ENCODE measurements around the gene SMLR1. TPM values are rescaled to one million over a fixed set of nuclear protein-coding genes. Genes with fewer than 3 reads are reported as not detected.

Gene SMLR1
- total RNA-seq, 1 donor from 2014 or later = not detected

- DNase-seq = no peak
These were observed 1.3 kb upstream of the SMLR1 start for GRCh38 chr6:130825772-130826441.

DNA sequence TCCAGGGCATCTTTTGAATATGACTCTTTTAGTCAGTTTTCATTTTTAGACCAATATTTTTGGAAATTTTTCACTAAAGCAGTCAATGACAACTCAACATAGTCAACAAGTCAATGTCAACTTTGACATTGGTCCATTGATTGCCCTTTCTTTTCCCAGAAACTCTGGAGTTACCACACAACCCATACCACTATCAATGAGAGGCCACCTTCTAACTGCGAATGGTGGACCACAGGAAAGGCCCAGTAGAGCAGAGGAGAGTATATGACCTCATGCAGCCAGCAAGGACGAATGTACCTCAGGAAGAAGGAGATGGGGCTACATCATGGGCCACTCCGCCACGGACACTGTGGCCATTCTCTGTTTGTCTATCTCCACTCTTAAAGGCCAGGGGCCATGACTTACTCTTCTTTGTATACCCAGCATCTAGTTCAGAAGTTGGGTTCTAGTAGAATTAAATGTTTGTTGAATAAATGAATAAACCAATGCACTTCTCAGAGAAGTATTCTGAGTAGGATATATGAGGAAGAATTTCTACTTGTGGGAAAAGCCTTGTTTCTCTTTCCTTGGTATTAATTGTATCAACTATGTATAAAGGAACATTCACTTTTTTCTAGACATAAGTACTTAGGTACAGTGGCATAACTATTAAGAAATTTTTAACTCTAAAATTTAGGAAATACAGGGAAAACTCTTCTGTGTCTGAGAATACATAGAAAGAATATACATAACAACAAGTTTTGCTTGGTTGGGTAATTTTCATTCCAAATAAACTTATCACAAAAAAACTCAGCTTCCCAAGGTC lies 562 bp upstream of the SMLR1 start:
- no peak for DNase-seq

- no peak for DNase-seq
These were observed 2.2 kb downstream of the SMLR1 start for GRCh38 chr6:130829333-130829910.

DNA sequence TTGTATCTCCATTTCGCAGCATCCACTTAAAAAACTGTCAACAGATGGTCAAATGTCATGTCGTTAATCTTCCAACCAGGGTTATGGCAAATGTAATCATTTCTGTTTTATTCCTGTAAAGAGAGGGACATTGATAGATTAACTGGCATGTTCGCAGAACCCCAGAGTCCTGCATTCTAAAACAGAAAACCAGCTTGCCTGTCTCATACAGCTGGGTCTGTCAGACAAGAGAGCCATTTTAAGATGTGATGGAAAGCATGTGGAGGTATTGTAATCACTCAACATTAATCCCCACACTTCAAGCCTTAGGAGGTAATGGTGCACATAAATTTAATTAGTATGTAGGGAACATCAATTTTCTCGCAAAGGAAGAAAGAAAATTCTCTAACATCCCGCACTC lies 4.4 kb downstream of the SMLR1 start:
- no peak for DNase-seq

- DNase-seq = no peak
These were observed 6.4 kb downstream of the SMLR1 start for GRCh38 chr6:130833569-130833968.

DNA sequence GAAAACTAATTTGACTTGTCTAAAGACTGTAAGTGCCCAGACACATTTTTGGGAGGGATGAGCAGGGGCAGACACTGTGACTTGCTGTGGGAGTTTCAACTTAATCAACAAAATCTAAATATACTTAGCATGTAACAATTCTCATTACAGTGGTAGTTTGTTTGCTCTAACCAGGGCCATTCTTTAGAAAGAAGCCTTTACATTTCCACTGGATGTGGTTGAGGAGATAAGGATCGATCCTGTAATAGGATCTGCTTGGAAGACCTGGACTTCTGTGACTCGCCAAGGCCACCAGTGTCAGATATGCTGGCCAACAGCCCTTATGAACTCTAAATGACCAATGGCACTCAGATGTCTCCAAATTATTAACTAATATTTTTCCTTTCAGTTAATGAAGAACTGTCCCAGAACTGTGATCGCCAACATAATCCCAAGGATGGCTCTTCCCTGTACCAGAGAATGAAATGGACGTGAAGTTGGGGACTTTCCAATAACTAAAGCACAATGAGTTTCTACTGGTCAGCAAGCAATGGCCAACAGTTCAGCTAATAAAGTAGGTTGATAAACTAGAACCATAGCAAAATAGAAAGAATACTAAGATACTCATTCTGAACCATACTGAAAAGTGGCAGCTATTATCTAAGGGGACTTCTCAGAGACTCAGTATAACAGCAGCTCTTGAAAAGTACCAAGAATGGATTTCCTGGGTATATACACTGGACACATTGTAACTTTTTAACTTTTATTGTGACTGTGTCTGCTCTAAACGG lies 7.5 kb downstream of the SMLR1 start:
- DNase-seq = no peak

DNA sequence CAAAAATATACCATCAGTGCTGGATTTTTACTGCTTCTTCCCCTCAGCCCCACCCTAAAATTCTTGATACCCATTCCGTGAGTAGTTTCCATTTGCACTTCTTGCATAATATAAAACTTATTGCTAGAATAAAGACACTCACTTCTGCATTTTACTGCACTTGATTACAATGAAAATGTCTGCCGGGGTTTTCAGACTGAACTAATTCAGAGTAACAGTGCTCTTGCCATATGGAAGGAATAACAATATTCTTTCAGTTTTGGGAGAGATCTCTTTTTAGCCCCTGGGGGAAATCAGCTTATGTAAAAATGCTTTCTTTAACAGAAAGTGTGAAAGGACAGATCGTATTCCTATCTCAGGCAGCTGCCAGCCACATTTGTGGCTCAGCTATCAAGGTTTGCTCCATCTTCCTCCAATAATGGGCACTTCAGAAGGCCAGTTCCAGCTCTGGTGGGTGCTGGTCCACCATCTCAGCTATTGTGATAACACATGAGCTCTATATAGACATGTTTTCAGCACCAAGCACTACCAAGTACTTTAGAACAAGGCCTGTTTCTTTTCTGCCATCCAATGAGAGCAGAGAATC lies 8.9 kb downstream of the SMLR1 start:
- peak; percentile 71 for DNase-seq

DNA sequence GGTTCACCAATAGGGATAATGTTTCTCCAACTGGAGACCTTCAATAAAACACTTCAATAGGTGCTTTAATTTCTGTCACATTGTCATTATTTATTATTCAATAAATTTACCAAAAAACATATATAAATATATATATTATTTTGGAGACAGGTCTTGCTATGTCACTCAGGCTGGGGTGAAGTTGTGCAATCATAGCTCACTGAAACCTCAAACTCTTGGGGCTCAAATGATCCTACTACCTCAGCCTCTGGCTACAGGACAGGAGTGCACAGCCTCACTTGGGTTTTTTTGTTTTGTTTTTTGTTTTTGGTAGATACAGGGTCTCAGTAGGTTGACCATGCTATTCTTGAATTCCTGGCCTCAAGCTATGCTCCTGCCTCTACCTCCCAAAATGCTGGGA lies 9.9 kb downstream of the SMLR1 start:
- DNase-seq = no peak

- DNase-seq = peak; percentile 16
These were observed 11.1 kb downstream of the SMLR1 start for GRCh38 chr6:130838250-130838860.

DNA sequence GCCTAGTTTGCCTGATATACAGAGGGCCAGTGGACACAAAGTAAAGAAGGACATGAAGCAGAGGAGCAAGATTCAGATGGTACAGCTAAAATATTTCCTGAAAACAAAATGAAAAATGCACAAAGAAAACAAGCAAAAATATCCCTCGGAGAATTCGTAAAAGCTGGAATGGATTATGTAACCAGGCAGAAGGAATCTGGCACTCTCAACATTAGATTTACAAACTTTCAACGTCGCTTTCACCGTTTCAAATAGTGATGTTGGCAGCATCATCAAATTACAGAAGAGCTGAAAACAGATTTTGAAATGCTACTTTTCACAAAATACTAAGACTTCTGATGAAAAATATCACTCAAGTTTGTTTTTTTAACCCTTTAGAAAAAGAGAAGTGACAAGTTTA lies 11.7 kb downstream of the SMLR1 start:
- peak; percentile 36 for DNase-seq

DNA sequence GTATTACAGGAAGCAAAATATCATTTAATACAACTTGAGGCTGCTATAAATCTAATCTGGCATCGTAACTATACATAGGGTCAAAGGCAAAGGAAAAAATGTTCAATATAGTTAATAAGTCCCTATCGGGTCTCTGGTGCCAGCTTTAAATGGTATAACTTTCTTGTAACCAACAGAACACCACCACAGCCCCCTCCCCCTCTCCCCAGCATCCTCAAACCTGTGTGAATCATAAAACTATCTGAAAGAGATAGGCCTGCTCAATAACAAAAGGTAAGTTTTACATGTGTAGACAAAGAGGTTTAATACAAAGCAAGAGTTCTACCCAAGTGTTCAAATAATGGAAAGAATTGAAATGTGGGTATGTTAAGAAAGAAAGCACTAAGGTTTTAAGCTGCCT lies 12.2 kb downstream of the SMLR1 start:
- DNase-seq = no peak

GRCh38 chr6:130840050-130840449 lies 12.8 kb downstream of the SMLR1 start:
- DNase-seq = no peak

DNA sequence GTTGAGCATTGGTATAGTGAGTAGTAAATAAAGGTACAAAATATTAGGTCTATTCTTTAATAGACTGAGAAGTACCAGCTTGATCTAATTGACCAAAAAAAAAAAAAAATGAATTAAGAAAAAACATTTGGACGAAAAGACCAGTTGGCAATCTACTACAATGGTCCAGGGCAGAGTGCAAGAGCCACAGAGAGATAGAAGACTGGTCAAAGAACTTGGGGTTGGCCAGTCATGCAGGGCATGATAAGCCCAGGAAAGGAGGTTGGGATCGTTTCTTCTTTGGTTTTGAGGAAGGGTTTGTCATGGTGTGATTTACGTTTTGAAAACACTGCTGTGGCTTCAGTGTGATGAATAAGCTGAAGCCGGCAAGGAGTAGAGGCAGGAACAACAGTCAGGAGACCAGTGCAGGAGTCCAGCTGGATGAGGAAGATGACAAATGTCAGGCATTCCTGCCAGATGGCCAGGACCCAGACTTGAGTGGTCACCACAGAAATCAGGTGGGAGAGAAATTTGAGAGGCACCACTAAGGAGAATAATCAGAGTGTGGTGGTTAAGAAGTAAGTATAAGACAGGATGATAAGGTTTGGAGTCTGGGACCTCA lies 14.0 kb downstream of the SMLR1 start:
- no peak for DNase-seq

DNA sequence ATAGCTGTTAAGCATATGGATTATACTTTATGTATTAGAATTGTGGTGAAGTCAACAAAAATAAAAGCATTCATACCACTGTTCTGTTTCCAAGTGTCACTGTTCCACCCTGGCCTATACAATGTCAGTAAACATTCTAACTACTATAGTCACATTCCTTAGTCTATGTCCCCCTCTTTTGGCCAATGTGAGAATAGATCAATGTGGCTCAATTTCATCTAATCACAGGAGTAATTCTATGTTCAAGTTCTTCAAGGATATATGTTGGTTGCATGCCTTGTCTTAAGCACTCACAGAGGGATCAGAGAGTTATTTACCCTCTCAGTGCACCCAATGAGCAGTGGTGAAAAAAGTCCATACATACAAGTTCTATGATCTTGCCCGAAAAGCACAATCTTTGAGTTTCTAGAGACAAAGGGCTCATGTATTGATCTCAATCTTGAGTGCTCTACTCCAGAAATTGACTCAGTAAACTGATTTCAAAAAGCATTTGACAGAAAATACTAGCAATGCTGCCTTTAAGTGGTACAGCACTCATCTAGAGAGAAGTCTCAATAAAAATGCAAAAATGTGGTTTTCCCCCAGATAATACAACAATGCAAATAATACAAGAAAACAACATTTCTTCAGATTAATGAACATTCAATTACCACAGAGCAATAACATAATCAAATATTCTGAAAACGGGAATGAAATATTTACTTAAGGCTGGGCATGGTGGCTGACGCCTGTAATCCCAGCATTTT lies 16.5 kb downstream of the SMLR1 start:
- peak; percentile 66 for DNase-seq

DNA sequence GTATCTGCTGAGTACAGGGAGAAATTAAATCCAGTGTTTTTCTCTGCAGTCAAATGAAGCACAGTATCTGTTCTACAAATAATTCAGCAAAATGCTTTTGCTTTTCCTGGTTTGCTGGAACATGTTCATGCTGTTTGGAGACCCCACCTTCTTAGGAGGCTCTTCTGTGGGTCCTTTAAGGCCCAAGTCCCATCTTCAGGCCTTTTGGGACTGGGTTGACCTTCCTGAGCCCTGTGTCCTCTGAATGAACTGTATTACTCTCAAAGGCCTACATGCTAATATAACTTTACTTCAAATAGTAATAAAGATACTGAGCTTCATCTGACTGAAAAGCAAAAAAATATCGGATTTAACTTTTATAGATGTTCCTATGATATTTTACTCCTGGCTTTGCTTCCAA lies 19.3 kb downstream of the SMLR1 start:
- DNase-seq = no peak

DNA sequence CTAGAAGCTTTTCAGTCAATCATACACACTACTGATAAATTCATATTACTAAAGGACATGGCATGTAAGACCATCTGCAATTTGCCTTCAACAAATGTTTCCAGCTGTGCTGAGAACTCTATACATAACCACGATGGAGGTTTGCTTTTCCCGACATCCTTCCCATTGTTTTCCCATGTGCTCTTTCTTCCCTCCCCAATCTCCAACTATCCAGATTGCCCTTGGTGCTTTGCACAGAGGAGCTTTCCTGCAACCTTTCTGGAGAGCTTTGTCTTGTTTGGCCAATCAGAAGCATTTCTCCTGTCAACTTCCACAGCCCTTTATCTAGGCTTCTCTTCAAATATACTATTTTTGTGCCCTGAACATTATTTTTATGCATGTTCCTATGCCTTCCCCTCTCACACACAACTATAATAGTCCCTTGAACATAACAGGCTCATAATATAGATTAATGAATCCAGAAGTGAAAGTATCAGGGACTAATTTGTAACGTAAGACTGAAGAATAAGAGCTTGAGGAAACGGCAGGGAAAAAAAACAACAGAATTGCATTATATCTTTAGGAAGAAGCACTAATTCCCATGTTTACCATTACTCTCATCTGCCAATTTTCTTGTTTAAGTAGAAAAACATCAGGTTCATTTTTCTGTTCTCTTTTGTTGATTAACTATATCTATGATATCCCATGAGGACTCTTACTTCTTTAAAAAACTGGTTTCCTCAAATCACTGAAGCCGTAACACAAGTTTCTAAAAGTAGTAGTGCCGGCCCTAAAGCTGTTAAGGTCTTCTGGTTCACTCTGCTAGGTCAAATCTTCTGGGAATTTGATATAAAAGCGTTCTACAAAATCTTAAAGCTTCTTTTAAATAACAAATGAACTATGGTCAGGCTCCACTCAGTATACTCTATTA lies 20.1 kb downstream of the SMLR1 start:
- peak; percentile 26 for DNase-seq

DNA sequence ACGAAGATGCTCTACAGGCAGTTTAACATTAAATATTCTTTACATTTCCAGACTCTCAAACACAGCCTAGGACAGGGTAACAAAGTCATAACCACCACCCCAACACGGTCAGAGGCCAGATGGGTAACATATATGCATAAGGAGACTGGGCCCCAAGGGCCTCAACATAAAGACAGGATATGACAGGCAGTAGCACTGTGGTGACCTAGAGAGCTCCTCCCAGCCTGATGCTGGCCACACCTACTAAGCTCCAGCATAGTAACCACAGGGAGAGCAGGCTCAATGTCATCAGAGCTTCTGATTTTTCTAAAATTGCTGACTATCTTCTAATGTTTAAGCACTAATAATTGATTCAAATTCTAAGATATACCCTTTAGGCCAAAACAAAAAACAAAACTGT lies 21.7 kb downstream of the SMLR1 start:
- no peak for DNase-seq

DNA sequence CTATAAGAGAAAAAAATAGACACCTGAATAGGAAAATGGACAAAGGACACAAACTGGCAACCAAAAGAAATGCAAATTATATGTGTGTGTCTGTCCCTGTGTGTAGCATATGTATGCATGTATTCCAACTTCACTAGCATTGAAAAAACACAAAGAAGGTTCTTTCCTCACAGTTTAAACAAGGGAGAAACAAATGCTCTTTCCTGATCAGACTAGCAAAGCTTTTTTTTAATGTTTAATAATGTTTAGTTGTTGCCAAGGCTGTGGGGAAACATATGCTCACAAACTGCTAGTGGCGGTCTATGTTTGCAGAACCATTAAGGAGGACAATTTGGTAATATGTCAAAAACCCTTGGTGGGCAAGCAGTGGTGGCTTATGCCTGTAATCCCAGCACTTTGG lies 22.4 kb downstream of the SMLR1 start:
- peak; percentile 36 for DNase-seq

- DNase-seq = no peak
These were observed 23.8 kb downstream of the SMLR1 start for GRCh38 chr6:130851026-130851425.

Measured in skin of body (tissue), 2 donors.